GM23338 (cell line): ENCODE measurements around the gene FMN1. TPM values are rescaled to one million over a fixed set of nuclear protein-coding genes. Genes with fewer than 3 reads are reported as not detected.

Experiments
- ATAC-seq: fragments of 200-7000 bp; cut with Tn5 transposase; 3 replicates; pipeline ENCODE4 v1.9.1; 2020
- DNase-seq: peaks from one replicate; pipeline ENCODE4 v3.0.0-alpha.2; 2015; ENCODE audit warnings: low spot score
- H2AFZ ChIP-seq: fragments of 200-600 bp; sonication (generic); 2 replicates; pipeline ENCODE4 v1.8.0; 2016; ENCODE audit warnings: antibody characterized with exemption, mild to moderate bottlenecking, moderate library complexity
- H3F3A ChIP-seq: fragments of 200-600 bp; sonication (generic); replicated peaks from 2 replicates; pipeline ENCODE4 v1.8.0; 2017; ENCODE audit warnings: antibody characterized with exemption, mixed run types, low read depth
- H3K27ac ChIP-seq: fragments of 200-600 bp; sonication (generic); 2 replicates; pipeline ENCODE4 v1.6.1; 2016; ENCODE audit warnings: low read depth
- H3K27me3 ChIP-seq: fragments of 200-600 bp; sonication (generic); 2 replicates; pipeline ENCODE4 v1.8.0; 2016; ENCODE audit warnings: mild to moderate bottlenecking, mixed run types, moderate library complexity; ENCODE audit not compliant: insufficient read depth
- H3K36me3 ChIP-seq: fragments of 200-600 bp; sonication (generic); 2 replicates; pipeline ENCODE4 v1.8.0; 2016; ENCODE audit warnings: mild to moderate bottlenecking; ENCODE audit not compliant: insufficient read depth
- H3K4me1 ChIP-seq: fragments of 200-600 bp; sonication (generic); 2 replicates; pipeline ENCODE4 v1.8.0; 2016; ENCODE audit warnings: mild to moderate bottlenecking, moderate library complexity; ENCODE audit not compliant: insufficient read depth
- H3K4me2 ChIP-seq: fragments of 200-600 bp; sonication (generic); 2 replicates; pipeline ENCODE4 v1.7.1; 2017; ENCODE audit warnings: mixed run types
- H3K4me3 ChIP-seq: fragments of 200-600 bp; sonication (generic); 2 replicates; pipeline ENCODE4 v1.6.1; 2016; ENCODE audit warnings: mixed run types
- H3K79me2 ChIP-seq: fragments of 200-600 bp; sonication (generic); replicated peaks from 2 replicates; pipeline ENCODE4 v1.8.0; 2017; ENCODE audit warnings: mild to moderate bottlenecking; ENCODE audit not compliant: insufficient read depth
- H3K9me2 ChIP-seq: fragments of 200-600 bp; sonication (generic); 2 replicates; pipeline ENCODE4 v1.8.0; 2017; ENCODE audit not compliant: insufficient read depth
- H4K20me1 ChIP-seq: fragments of 200-600 bp; sonication (generic); replicated peaks from 2 replicates; pipeline ENCODE4 v1.8.0; 2017; ENCODE audit warnings: mild to moderate bottlenecking; ENCODE audit not compliant: insufficient read depth
- H3K27ac Mint-ChIP-seq: 2 replicates; pipeline ENCODE4 v1.8.0; 2020; ENCODE audit warnings: inconsistent platforms, mild to moderate bottlenecking, moderate library complexity, mixed read lengths
- H3K27me3 Mint-ChIP-seq: 3 replicates; pipeline ENCODE4 v1.8.0; 2022; ENCODE audit warnings: low read depth, mild to moderate bottlenecking, moderate library complexity, mixed read lengths, inconsistent platforms; ENCODE audit not compliant: insufficient read depth, poor library complexity
- H3K36me3 Mint-ChIP-seq: 3 replicates; pipeline ENCODE4 v1.8.0; 2021; ENCODE audit warnings: low read depth, mild to moderate bottlenecking, inconsistent platforms, moderate library complexity, mixed read lengths
- H3K4me1 Mint-ChIP-seq: 3 replicates; pipeline ENCODE4 v1.8.0; 2020; ENCODE audit warnings: mild to moderate bottlenecking, inconsistent platforms, mixed read lengths
- H3K4me3 Mint-ChIP-seq: 3 replicates; pipeline ENCODE4 v1.8.0; 2021; ENCODE audit warnings: moderate library complexity, mild to moderate bottlenecking, inconsistent platforms, mixed read lengths
- H3K9me3 Mint-ChIP-seq: 3 replicates; pipeline ENCODE4 v1.8.0; 2020; ENCODE audit warnings: moderate library complexity, mild to moderate bottlenecking, inconsistent platforms, mixed read lengths
- CREB1 ChIP-seq: fragments of 250-450 bp; sonication (Bioruptor Pico); IDR thresholded peaks from 2 replicates; pipeline ENCODE4 v1.5.0; 2020; ENCODE audit warnings: low read depth, mild to moderate bottlenecking, moderate library complexity
- ETS1 ChIP-seq: IDR thresholded peaks from 2 replicates; pipeline ENCODE4 v1.6.1; 2016; ENCODE audit warnings: antibody characterized with exemption
- EZH2 ChIP-seq: fragments of 200-600 bp; sonication (generic); IDR thresholded peaks from one replicate; pipeline ENCODE4 v1.8.0; 2017; ENCODE audit warnings: antibody characterized with exemption, mild to moderate bottlenecking, low read depth; ENCODE audit not compliant: unreplicated experiment
- POLR2AphosphoS5 ChIP-seq: IDR thresholded peaks from 2 replicates; pipeline ENCODE4 v1.6.1; 2016; ENCODE audit warnings: antibody characterized with exemption, low read depth
- ZNF114 ChIP-seq: fragments of 250-450 bp; sonication (Bioruptor Pico); IDR thresholded peaks from 2 replicates; pipeline ENCODE4 v1.5.0; 2020; ENCODE audit warnings: mild to moderate bottlenecking, moderate library complexity
- ZNF331 ChIP-seq: fragments of 250-450 bp; sonication (Bioruptor Pico); IDR thresholded peaks from 2 replicates; pipeline ENCODE4 v1.5.0; 2020; ENCODE audit warnings: low read depth, mild to moderate bottlenecking, moderate library complexity
- ZNF462 ChIP-seq: fragments of 250-450 bp; sonication (Bioruptor Pico); IDR thresholded peaks from 2 replicates; pipeline ENCODE4 v1.5.0; 2020; ENCODE audit warnings: mild to moderate bottlenecking, moderate library complexity
- polyA plus RNA-seq: library from polyadenylated mRNA; unstranded; fragments of >200 nt; fragmentation: Nextera tagmentation; extraction: Ambion mirVana; gene quantifications from 2 replicates; pipeline ENCODE4 v1.2.1, GENCODE V29; 2016
- total RNA-seq: library from RNA; depleted of rRNA; stranded (reverse); fragments of >200 nt; shearing (Covaris generic); gene quantifications from 2 replicates; pipeline ENCODE4 v1.2.3, GENCODE V29; 2014

The FMN1 gene
- total and polyA plus RNA-seq, 2 experiments from 2014 or later: 1.2 to 1.6 TPM

- no peaks in the 10 kb centered on the region for H3K9me3 Mint-ChIP-seq
- H3K4me1 Mint-ChIP-seq: peaks cover 19% of the 10 kb centered on the region
- TF ChIP-seq CREB1: no peak
- no peak for TF ChIP-seq EZH2
- TF ChIP-seq ETS1: no peak
- no peak for TF ChIP-seq ZNF114 (CRISPR knock-in tag)
- no peak for TF ChIP-seq ZNF331 (CRISPR knock-in tag)
- no peak for TF ChIP-seq POLR2AphosphoS5
- no peak for TF ChIP-seq ZNF462 (CRISPR knock-in tag)
- H3K36me3 ChIP-seq: no peaks in the 10 kb centered on the region
- H3K4me1 ChIP-seq: peaks cover 5% of the 10 kb centered on the region
- no peaks in the 10 kb centered on the region for H3K36me3 Mint-ChIP-seq
- H2AFZ ChIP-seq: no peak overlapping the region
- H3F3A ChIP-seq: no peaks in the 10 kb centered on the region
- DNase-seq (no peak), ATAC-seq (no peak)
- H3K27ac Mint-ChIP-seq: no peak overlapping the region
- H3K4me2 ChIP-seq: no peak overlapping the region
- no peak overlapping the region for H3K4me3 ChIP-seq
- no peak overlapping the region for H3K27ac ChIP-seq
- H3K27me3 Mint-ChIP-seq: peaks cover 3% of the 10 kb centered on the region
- no peaks in the 10 kb centered on the region for H4K20me1 ChIP-seq
- no peaks in the 10 kb centered on the region for H3K79me2 ChIP-seq
- H3K9me2 ChIP-seq: no peaks in the 10 kb centered on the region
- H3K4me3 Mint-ChIP-seq: no peak overlapping the region
- H3K27me3 ChIP-seq: no peaks in the 10 kb centered on the region
Measured at GRCh38 chr15:33183334-33183733, 11.2 kb downstream of the FMN1 start.
